Duodenal mucosa (tissue), 2 donors: Measurements from ENCODE around the gene SMIM17.
A peak's percentile ranks its signal among the peaks of the same experiment; 100 is the strongest.

Experiments used
- H3K27ac ChIP-seq: one replicate; pipeline ENCODE4 v1.7.0; 2013; ENCODE audit warnings: low read depth, low read length
- H3K27me3 ChIP-seq, 2 donors: one replicate each; pipeline ENCODE4 v1.7.0; 2013; ENCODE audit warnings: low read length in 2 of 2, control low read depth in 1 of 2; ENCODE audit not compliant: insufficient read depth in 2 of 2, control insufficient read depth in 1 of 2
- H3K36me3 ChIP-seq, 2 donors: one replicate each; pipeline ENCODE4 v1.7.0; 2013; ENCODE audit warnings: low read length in 2 of 2, control low read depth in 1 of 2; ENCODE audit not compliant: insufficient read depth in 2 of 2, control insufficient read depth in 1 of 2
- H3K4me1 ChIP-seq, 2 donors: one replicate each; pipeline ENCODE4 v1.7.0; 2013; ENCODE audit warnings: low read length in 2 of 2, control low read depth in 1 of 2; ENCODE audit not compliant: insufficient read depth in 2 of 2, control insufficient read depth in 1 of 2
- H3K4me3 ChIP-seq, 2 donors: one replicate each; pipeline ENCODE4 v1.7.0; 2013; ENCODE audit warnings: low read length in 2 of 2, low read depth in 1 of 2
- H3K9ac ChIP-seq, 2 donors: one replicate each; pipeline ENCODE4 v1.7.0; 2013; ENCODE audit warnings: low read length in 2 of 2, low read depth in 1 of 2
- H3K9me3 ChIP-seq, 2 donors: one replicate each; pipeline ENCODE4 v1.7.0; 2013; ENCODE audit warnings: low read length in 2 of 2, control low read depth in 1 of 2; ENCODE audit not compliant: control insufficient read depth in 1 of 2

Gene SMIM17

GRCh38 chr19:56639217-56639616 is 3.7 kb upstream of the SMIM17 start:
- peaks cover 35 to 41% of the 10 kb centered on the region in 2 donors for H3K9me3 ChIP-seq
- no peaks in the 10 kb centered on the region for H3K4me1 ChIP-seq
- H3K4me3 ChIP-seq = no peak overlapping the region
- H3K27ac ChIP-seq = no peak overlapping the region
- H3K9ac ChIP-seq = no peak overlapping the region
- H3K27me3 ChIP-seq = no peaks in the 10 kb centered on the region
- H3K36me3 ChIP-seq = no peaks in the 10 kb centered on the region

DNA sequence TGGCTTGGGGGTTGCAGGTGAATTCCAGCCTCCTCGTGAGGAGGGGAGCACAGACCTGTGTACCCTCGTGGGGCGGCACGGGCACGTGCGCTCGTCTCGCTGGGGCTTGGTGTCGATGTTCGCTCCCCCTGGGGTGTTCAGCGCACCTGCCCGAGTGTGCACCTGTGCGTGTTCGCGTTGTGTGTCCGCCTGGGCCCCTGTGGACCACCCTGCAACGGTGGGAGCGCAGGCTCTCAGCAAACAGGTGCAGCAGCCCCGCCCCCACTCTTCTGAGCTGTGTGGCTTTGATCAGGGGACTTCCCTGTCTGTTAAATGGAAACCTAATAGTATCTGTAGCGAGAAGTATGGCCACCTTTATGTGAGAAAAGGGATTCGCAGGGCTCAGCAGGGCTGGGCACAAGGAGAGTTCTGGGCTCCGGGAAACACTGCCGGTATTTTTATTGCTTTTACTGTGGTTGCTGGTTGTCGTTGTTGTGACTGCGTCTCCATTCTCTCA is 549 bp downstream of the SMIM17 start:
- Histone ChIP-seq H3K9ac (no peak overlapping the region), H3K9me3 (peaks cover 45 to 46% of the 10 kb centered on the region in 2 donors), H3K4me3 (no peak overlapping the region), H3K36me3 (no peaks in the 10 kb centered on the region), H3K27me3 (no peaks in the 10 kb centered on the region), H3K4me1 (no peaks in the 10 kb centered on the region), H3K27ac (no peak overlapping the region)

- Histone ChIP-seq H3K27me3 (no peaks in the 10 kb centered on the region), H3K36me3 (no peaks in the 10 kb centered on the region), H3K4me3 (no peak overlapping the region), H3K9me3 (peaks cover 29 to 32% of the 10 kb centered on the region in 2 donors), H3K4me1 (no peaks in the 10 kb centered on the region), H3K27ac (no peak overlapping the region), H3K9ac (no peak overlapping the region)
Observed at GRCh38 chr19:56654151-56654550, 11.2 kb downstream of the SMIM17 start.

- Histone ChIP-seq H3K27me3 (no peaks in the 10 kb centered on the region), H3K36me3 (no peaks in the 10 kb centered on the region), H3K9me3 (peaks cover 18 to 47% of the 10 kb centered on the region in 2 donors), H3K9ac (no peak overlapping the region), H3K4me3 (peak overlapping the region in 1 of 2 donors; percentile 32), H3K4me1 (no peaks in the 10 kb centered on the region), H3K27ac (no peak overlapping the region)
Observed at GRCh38 chr19:56660381-56661107, 17.6 kb downstream of the SMIM17 start.

DNA sequence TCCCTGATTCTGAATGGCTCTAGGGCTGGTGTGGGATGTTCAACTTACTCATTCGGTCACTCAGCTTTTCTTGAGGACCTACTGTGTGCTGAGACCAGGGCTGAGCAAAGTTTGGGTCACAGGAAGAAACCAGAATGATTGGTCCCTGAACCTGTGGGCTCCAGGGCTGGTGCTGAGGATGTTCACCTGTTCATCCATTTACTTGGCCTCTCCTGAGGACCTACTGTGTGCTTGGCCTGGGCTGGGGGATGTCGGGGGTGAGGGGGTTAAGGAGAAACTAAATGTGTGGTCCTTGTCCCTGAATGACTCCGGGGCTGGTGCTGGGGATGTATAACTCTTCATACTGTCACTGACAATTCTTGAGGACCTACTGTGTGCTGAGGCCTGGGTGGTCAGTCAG is 18.3 kb downstream of the SMIM17 start:
- no peaks in the 10 kb centered on the region for H3K4me1 ChIP-seq
- no peak overlapping the region for H3K9ac ChIP-seq
- H3K9me3 ChIP-seq = peaks cover 18 to 47% of the 10 kb centered on the region in 2 donors
- H3K27me3 ChIP-seq = no peaks in the 10 kb centered on the region
- no peak overlapping the region for H3K27ac ChIP-seq
- H3K4me3 ChIP-seq = peak overlapping the region in 1 of 2 donors; percentile 32
- no peaks in the 10 kb centered on the region for H3K36me3 ChIP-seq

DNA sequence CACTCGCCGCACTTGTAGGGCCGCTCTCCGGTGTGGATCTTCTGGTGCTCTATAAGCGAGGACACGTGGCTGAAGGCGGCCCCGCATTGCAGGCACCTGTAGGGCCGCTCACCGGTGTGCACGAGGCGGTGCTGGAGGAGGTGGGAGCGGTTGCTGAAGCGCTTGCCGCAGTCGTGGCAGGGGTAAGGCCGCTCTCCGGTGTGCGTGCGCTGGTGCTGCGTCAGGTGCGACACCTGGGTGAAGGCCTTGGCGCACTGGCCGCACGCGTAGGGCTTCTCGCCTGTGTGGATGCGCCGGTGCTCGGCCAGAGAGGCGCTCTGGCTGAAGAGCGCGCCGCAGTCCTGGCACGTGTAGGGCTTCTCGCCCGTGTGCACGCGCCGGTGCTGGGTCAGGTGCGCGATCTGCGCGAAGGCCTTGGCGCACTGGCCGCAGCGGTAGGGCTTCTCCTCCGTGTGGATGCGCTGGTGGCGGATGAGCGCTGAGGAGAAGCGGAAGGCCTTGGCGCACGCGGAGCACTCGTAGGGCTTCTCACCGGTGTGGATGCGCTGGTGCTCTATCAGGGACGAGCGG is 21.1 kb downstream of the SMIM17 start:
- H3K4me3 ChIP-seq = no peak overlapping the region
- no peak overlapping the region for H3K9ac ChIP-seq
- no peaks in the 10 kb centered on the region for H3K4me1 ChIP-seq
- H3K27me3 ChIP-seq = no peaks in the 10 kb centered on the region
- H3K9me3 ChIP-seq = peaks cover 23 to 62% of the 10 kb centered on the region in 2 donors
- H3K36me3 ChIP-seq = no peaks in the 10 kb centered on the region
- H3K27ac ChIP-seq = no peak overlapping the region

- Histone ChIP-seq H3K27ac (no peak overlapping the region), H3K4me3 (no peak overlapping the region), H3K9ac (no peak overlapping the region), H3K4me1 (no peaks in the 10 kb centered on the region), H3K36me3 (no peaks in the 10 kb centered on the region), H3K27me3 (no peaks in the 10 kb centered on the region), H3K9me3 (peaks cover 26 to 59% of the 10 kb centered on the region in 2 donors)
Observed at GRCh38 chr19:56664511-56664910, 21.6 kb downstream of the SMIM17 start.

- no peak overlapping the region for H3K27ac ChIP-seq
- no peak overlapping the region for H3K9ac ChIP-seq
- peaks cover 14 to 53% of the 10 kb centered on the region in 2 donors for H3K9me3 ChIP-seq
Observed at GRCh38 chr19:56667311-56667870, 24.4 kb downstream of the SMIM17 start.

GRCh38 chr19:56668676-56669075 is 25.7 kb downstream of the SMIM17 start:
- peaks cover 0 to 11% of the 10 kb centered on the region in 2 donors for H3K4me1 ChIP-seq
- H3K27me3 ChIP-seq = no peaks in the 10 kb centered on the region
- no peak overlapping the region for H3K27ac ChIP-seq
- peaks cover 13 to 51% of the 10 kb centered on the region in 2 donors for H3K9me3 ChIP-seq
- H3K36me3 ChIP-seq = no peaks in the 10 kb centered on the region
- no peak overlapping the region for H3K9ac ChIP-seq
- no peak overlapping the region for H3K4me3 ChIP-seq

More at GRCh38 chr19:56667311-56667870, 24.4 kb downstream of the SMIM17 start:
- H3K4me3 ChIP-seq = no peak overlapping the region
- no peaks in the 10 kb centered on the region for H3K36me3 ChIP-seq
- peaks cover 0 to 11% of the 10 kb centered on the region in 2 donors for H3K4me1 ChIP-seq
- H3K27me3 ChIP-seq = no peaks in the 10 kb centered on the region

GRCh38 chr19:56670401-56670960 is 27.5 kb downstream of the SMIM17 start:
- H3K36me3 ChIP-seq = no peaks in the 10 kb centered on the region
- H3K27ac ChIP-seq = no peak overlapping the region
- H3K4me3 ChIP-seq = peak overlapping the region; percentile 70 to 76
- no peaks in the 10 kb centered on the region for H3K27me3 ChIP-seq
- peak overlapping the region in 1 of 2 donors; percentile 66 for H3K9ac ChIP-seq
- H3K9me3 ChIP-seq = peaks cover 23 to 43% of the 10 kb centered on the region in 2 donors
- peaks cover 0 to 11% of the 10 kb centered on the region in 2 donors for H3K4me1 ChIP-seq
